ENCODE results near the gene THOC6. TPM values are rescaled to one million over a fixed set of nuclear protein-coding genes. Genes with fewer than 3 reads are reported as not detected.

The THOC6 gene
- total and polyA plus RNA-seq, 9 of the 15 experiments (the other 6 are each of a cell fraction or from before 2014, with no cell fraction given), result 2.5 to 65.4 (median 42.3) TPM

GRCh38 chr16:3021449-3022207, 2.2 kb upstream of the THOC6 start (continued):
- TF ChIP-seq PTRF (tag; IDR thresholded peaks at IDR 0.05) (no peak), SMARCB1 (IDR thresholded peaks at IDR 0.05; ENCODE audit: insufficient read length, low read depth) (no peak), JUN (IDR thresholded peaks at IDR 0.05; ENCODE audit: borderline replicate concordance, low read depth, low read length) (peak; percentile 31; the same call in 1 of the 2 replicates), JUN (CRISPR knock-in tag; IDR thresholded peaks at IDR 0.05; ENCODE audit: borderline replicate concordance) (0 out of 2 replicates have a peak, but pooled peaks have one; percentile 44), NR3C1 (CRISPR knock-in tag; IDR thresholded peaks at IDR 0.05) (no peak), NCOA6 (IDR thresholded peaks at IDR 0.05) (no peak), ESRRB (CRISPR knock-in tag; IDR thresholded peaks at IDR 0.05; ENCODE audit: borderline replicate concordance) (no peak), FUS (optimal IDR thresholded peaks at IDR 0.05; ENCODE audit: low read depth, low read length) (no peak), DACH1 (IDR thresholded peaks at IDR 0.05; ENCODE audit: partially characterized antibody) (peak; percentile 63), DNMT1 (IDR thresholded peaks at IDR 0.05) (peak; percentile 66; the same call in 1 of the 2 replicates), LARP7 (IDR thresholded peaks at IDR 0.05) (no peak), RCOR1 (IDR thresholded peaks at IDR 0.05; ENCODE audit: borderline replicate concordance in 1 of 2, low read depth in 2 of 2, low read length in 2 of 2) (no peak), E4F1 (CRISPR knock-in tag; IDR thresholded peaks at IDR 0.05; ENCODE audit: borderline replicate concordance) (no peak), TRIM28 (IDR thresholded peaks at IDR 0.05) (no peak), AFF1 (IDR thresholded peaks at IDR 0.05; ENCODE audit: low read depth in 1 of 2, partially characterized antibody in 2 of 2) (no peak), TRIM25 (IDR thresholded peaks at IDR 0.05; ENCODE audit: borderline replicate concordance) (no peak), NFRKB (IDR thresholded peaks at IDR 0.05; ENCODE audit: low read depth) (no peak), SIX5 (IDR thresholded peaks at IDR 0.05; ENCODE audit: borderline replicate concordance in 1 of 2, insufficient read depth in 1 of 2, low read depth in 1 of 2, low read length in 2 of 2) (no peak)
- TF ChIP-seq, protein P1, sequence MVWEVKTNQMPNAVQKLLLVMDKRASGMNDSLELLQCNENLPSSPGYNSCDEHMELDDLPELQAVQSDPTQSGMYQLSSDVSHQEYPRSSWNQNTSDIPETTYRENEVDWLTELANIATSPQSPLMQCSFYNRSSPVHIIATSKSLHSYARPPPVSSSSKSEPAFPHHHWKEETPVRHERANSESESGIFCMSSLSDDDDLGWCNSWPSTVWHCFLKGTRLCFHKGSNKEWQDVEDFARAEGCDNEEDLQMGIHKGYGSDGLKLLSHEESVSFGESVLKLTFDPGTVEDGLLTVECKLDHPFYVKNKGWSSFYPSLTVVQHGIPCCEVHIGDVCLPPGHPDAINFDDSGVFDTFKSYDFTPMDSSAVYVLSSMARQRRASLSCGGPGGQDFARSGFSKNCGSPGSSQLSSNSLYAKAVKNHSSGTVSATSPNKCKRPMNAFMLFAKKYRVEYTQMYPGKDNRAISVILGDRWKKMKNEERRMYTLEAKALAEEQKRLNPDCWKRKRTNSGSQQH (CRISPR knock-in tag; IDR thresholded peaks at IDR 0.05), result no peak

Data from K562 (cell line).